Thoracic aorta (tissue), 2 donors: ENCODE measurements around the gene CDKN2D. TPM values are rescaled to one million over a fixed set of nuclear protein-coding genes. Genes with fewer than 3 reads are reported as not detected.
A peak's percentile ranks its signal among the peaks of the same experiment; 100 is the strongest.

Experiments
- ATAC-seq: fragments of 150-250 bp; one replicate; pipeline ENCODE4 v1.8.0; 2017; ENCODE audit warnings: low read depth; ENCODE audit not compliant: insufficient number of reproducible peaks, low FRiP score
- DNase-seq: peaks from one replicate; pipeline ENCODE4 v3.0.0-alpha.2; 2020; ENCODE audit warnings: low spot score
- H3K27ac ChIP-seq, 2 donors: fragments of 200-600 bp; sonication (generic); 1 replicate in 1 of 2; 2 replicates in 1 of 2; pipeline ENCODE4 v1.5.1; 2016; ENCODE audit warnings: mild to moderate bottlenecking in 2 of 2, moderate library complexity in 2 of 2
- H3K27me3 ChIP-seq: fragments of 200-600 bp; sonication (generic); replicated peaks from 2 replicates; pipeline ENCODE4 v1.6.0; 2016; ENCODE audit warnings: mild to moderate bottlenecking; ENCODE audit not compliant: insufficient read depth
- H3K36me3 ChIP-seq: fragments of 200-600 bp; sonication (generic); one replicate; pipeline ENCODE4 v1.5.1; 2016
- H3K4me1 ChIP-seq, 2 donors: fragments of 200-600 bp; sonication (generic); 1 replicate in 1 of 2; 2 replicates in 1 of 2; pipeline versions ENCODE4 v1.5.1 to v1.6.0; 2016; ENCODE audit warnings: low read depth in 2 of 2, mild to moderate bottlenecking in 1 of 2; ENCODE audit not compliant: control insufficient read depth in 1 of 2
- H3K4me3 ChIP-seq: fragments of 200-600 bp; sonication (generic); 2 replicates; pipeline ENCODE4 v1.5.1; 2016; ENCODE audit warnings: mild to moderate bottlenecking
- H3K9me3 ChIP-seq: fragments of 200-600 bp; sonication (generic); 2 replicates; pipeline ENCODE4 v1.5.1; 2016
- total RNA-seq, 2 donors: library from RNA; depleted of rRNA; stranded (reverse); fragments of >200 nt; gene quantifications; one replicate each; pipeline versions ENCODE4 v1.1.0 to v1.2.3, GENCODE V29; 2016
- TF ChIP-seq, protein P1 (sequence below): fragments of 200-600 bp; sonication (generic); IDR thresholded peaks from one replicate; pipeline ENCODE4 v1.5.1; 2019; ENCODE audit warnings: antibody characterized with exemption

CDKN2D gene
- total RNA-seq, 2 donors from 2014 or later, result 16.2 to 21.0 TPM

DNA sequence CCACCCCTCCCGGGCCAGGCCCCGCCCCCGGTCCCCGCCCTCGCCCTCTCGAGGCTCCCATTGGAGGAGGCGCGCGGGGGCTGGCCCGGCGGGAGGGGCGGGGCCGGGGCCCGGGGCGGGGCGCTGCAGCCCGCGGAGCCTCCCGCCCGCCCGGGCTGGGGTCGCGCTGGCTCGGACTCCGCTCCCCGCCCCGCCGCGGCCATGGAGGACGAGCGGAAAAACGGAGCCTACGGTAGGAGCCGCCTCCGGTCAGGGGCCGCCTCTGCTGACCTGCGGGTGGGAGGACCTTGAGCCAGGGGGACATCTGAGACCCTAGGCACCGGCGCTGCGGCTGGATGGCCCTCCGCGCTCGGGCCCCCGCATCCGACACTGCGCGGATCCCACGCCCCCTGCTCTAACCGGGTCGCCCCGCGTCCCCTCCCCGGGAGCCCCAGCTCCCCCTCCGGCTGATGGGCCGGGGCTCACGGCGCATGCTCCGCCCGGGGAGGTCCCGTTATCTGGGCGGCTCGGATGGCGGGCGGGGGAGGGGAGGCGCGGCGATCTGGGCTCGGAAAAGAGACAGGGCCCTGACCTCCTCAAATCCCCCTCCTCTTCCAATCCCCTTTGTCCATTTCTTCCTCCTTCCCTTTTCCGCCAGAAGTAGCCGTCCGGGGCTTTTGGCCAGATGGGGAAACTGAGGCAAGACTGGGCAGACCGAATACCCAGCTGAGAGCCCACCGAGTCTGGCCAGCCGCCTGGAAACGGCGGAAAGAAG lies 33.7 kb upstream of the CDKN2D start:
- H3K9me3 ChIP-seq, result no peaks in the 10 kb centered on the region
- TF ChIP-seq, protein P1, sequence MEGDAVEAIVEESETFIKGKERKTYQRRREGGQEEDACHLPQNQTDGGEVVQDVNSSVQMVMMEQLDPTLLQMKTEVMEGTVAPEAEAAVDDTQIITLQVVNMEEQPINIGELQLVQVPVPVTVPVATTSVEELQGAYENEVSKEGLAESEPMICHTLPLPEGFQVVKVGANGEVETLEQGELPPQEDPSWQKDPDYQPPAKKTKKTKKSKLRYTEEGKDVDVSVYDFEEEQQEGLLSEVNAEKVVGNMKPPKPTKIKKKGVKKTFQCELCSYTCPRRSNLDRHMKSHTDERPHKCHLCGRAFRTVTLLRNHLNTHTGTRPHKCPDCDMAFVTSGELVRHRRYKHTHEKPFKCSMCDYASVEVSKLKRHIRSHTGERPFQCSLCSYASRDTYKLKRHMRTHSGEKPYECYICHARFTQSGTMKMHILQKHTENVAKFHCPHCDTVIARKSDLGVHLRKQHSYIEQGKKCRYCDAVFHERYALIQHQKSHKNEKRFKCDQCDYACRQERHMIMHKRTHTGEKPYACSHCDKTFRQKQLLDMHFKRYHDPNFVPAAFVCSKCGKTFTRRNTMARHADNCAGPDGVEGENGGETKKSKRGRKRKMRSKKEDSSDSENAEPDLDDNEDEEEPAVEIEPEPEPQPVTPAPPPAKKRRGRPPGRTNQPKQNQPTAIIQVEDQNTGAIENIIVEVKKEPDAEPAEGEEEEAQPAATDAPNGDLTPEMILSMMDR, result no peak
- peak overlapping the region; percentile 93 for H3K4me3 ChIP-seq
- H3K4me1 ChIP-seq, result peaks cover 16 to 22% of the 10 kb centered on the region in 2 donors
- ATAC-seq (peak; percentile 80), DNase-seq (peak; percentile 28)
- H3K27me3 ChIP-seq, result no peaks in the 10 kb centered on the region
- no peaks in the 10 kb centered on the region for H3K36me3 ChIP-seq
- H3K27ac ChIP-seq, result peak overlapping the region; percentile 97 to 98

DNA sequence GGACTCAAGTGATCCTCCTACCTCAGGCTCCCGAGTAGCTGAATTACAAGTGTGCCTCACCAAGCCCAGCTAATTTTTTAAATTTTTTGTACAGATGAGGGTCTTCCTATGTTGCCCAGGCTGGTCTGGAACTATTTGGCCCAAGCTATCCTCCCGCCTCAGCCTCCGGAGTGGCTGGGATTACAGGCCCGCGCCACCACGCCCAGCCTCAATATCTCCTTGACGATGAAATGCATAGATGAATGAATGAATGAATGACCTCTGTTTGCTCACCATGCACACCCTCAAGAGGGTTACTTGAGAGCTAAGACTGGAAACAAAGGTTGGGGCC lies 33.2 kb upstream of the CDKN2D start:
- DNase-seq (no peak), ATAC-seq (no peak)
- H3K27me3 ChIP-seq, result no peaks in the 10 kb centered on the region
- H3K36me3 ChIP-seq, result no peaks in the 10 kb centered on the region
- H3K9me3 ChIP-seq, result no peaks in the 10 kb centered on the region
- no peak overlapping the region for H3K27ac ChIP-seq
- peak overlapping the region; percentile 93 for H3K4me3 ChIP-seq
- H3K4me1 ChIP-seq, result peaks cover 16 to 22% of the 10 kb centered on the region in 2 donors
- TF ChIP-seq, protein P1, result no peak

DNA sequence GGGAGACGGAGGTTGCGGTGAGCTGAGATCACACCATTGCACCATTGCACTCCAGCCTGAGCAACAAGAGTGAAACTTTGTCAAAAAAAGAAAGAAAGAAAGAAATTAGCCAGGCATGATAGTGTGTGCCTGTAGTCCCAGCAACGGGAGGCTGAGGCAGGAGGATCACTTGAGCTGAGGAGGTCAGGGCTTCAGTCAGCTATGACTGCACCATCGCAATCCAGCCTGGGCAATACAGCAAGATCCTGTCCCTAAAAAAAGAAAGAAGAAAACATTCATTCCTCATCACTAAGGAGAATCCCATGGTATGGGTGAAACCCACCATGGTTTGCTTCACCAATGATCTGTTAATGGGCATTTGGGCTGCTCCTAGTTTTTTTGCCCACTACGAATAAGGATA lies 31.4 kb upstream of the CDKN2D start:
- Histone ChIP-seq H3K27me3 (no peaks in the 10 kb centered on the region), H3K4me1 (peaks cover 12 to 21% of the 10 kb centered on the region in 2 donors), H3K36me3 (no peaks in the 10 kb centered on the region), H3K9me3 (no peaks in the 10 kb centered on the region), H3K4me3 (no peak overlapping the region), H3K27ac (no peak overlapping the region)
- TF ChIP-seq, protein P1, result no peak
- ATAC-seq, result no peak
- no peak for DNase-seq

DNA sequence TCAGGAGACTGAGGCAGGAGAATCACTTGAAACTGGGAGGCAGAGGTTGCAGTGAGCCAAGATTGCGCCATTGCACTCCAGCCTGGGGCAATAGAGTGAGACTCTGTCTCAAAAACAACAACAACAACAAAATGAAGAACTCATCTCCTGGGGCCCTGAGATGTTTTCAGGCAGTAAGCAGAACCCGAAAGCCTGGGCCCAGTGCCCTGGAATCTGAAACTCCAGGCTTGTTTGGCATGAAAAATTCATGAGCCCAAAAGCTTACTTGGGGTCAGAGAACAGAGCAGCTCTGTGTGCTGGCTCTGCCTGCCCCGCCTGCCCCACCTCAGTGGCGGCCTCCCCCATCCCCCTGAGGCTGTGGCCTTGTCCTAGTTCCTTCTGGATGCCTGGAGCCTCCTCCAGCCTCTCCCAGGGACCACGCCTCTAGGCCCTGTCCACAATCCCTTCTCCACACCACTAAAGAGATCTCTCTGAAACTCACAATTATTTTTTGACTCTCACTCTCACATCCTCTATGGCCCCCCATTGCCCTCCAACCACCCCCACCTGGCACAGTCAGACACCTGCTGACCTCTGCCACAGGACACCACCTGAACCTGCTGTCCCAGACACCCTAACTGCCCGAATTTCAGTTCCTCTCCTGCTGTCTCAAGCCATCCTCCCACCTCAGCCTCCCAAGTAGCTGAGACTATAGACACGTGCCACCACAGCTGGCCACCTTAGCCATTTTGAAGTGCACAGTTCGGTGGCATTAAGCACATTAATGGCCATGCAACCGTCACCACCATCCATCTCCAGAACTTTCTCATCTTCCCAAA lies 25.2 kb upstream of the CDKN2D start:
- H3K9me3 ChIP-seq, result no peaks in the 10 kb centered on the region
- H3K4me1 ChIP-seq, result no peaks in the 10 kb centered on the region
- no peak overlapping the region for H3K4me3 ChIP-seq
- no peaks in the 10 kb centered on the region for H3K36me3 ChIP-seq
- no peak for DNase-seq
- H3K27me3 ChIP-seq, result no peaks in the 10 kb centered on the region
- H3K27ac ChIP-seq, result no peak overlapping the region
- ATAC-seq, result no peak
- TF ChIP-seq, protein P1, result no peak

DNA sequence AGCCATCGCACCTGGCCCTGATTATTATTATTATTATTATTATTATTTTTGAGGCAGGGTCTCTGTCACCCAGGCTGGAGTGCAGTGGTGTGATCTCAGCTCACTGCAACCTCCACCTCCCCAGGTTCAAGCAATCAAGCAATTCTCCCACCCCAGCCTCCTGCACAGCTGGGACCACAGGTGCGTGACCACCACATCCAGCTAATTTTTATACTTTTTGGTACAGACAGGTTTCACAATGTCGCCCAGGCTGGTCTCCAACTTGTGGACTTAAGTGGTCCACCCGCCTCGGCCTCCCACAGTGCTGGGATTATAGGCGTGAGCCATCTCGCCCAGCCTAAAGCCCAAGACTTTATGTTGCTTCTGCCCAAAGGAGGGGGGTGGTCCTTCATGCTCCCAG lies 24.4 kb upstream of the CDKN2D start:
- Histone ChIP-seq H3K4me3 (no peak overlapping the region), H3K36me3 (no peaks in the 10 kb centered on the region), H3K27ac (no peak overlapping the region), H3K27me3 (no peaks in the 10 kb centered on the region), H3K4me1 (no peaks in the 10 kb centered on the region), H3K9me3 (no peaks in the 10 kb centered on the region)
- DNase-seq, result no peak
- ATAC-seq, result no peak
- TF ChIP-seq, protein P1, result no peak
